GM23248 (cell line): ENCODE data around the gene PRDM16. TPM values are rescaled to one million over a fixed set of nuclear protein-coding genes. Genes with fewer than 3 reads are reported as not detected.

Experiments
- DNase-seq: peaks from one replicate; pipeline ENCODE4 v3.0.0-alpha.2; 2015
- H2AFZ ChIP-seq: fragments of 200-600 bp; sonication (generic); 2 replicates; pipeline ENCODE4 v1.6.1; 2016; ENCODE audit warnings: antibody characterized with exemption
- H3F3A ChIP-seq: fragments of 200-600 bp; sonication (generic); 2 replicates; pipeline ENCODE4 v1.6.1; 2016; ENCODE audit warnings: mild to moderate bottlenecking, antibody characterized with exemption, mixed run types; ENCODE audit not compliant: insufficient read depth
- H3K27ac ChIP-seq: fragments of 200-600 bp; sonication (generic); 2 replicates; pipeline ENCODE4 v1.5.1; 2016; ENCODE audit warnings: mild to moderate bottlenecking
- H3K27me3 ChIP-seq: fragments of 200-600 bp; sonication (generic); replicated peaks from 2 replicates; pipeline ENCODE4 v1.6.1; 2016; ENCODE audit warnings: mild to moderate bottlenecking; ENCODE audit not compliant: insufficient read depth
- H3K36me3 ChIP-seq: fragments of 200-600 bp; sonication (generic); 2 replicates; pipeline ENCODE4 v1.6.1; 2016; ENCODE audit warnings: low read depth, mild to moderate bottlenecking
- H3K4me1 ChIP-seq: fragments of 200-600 bp; sonication (generic); 2 replicates; pipeline ENCODE4 v1.6.1; 2016; ENCODE audit warnings: mild to moderate bottlenecking; ENCODE audit not compliant: insufficient read depth
- H3K4me2 ChIP-seq: fragments of 200-600 bp; sonication (generic); one replicate; pipeline ENCODE4 v1.6.1; 2016; ENCODE audit warnings: mild to moderate bottlenecking; ENCODE audit not compliant: unreplicated experiment
- H3K4me3 ChIP-seq: fragments of 200-600 bp; sonication (generic); 2 replicates; pipeline ENCODE4 v1.5.1; 2016; ENCODE audit warnings: mild to moderate bottlenecking
- H3K79me2 ChIP-seq: fragments of 200-600 bp; sonication (generic); 2 replicates; pipeline ENCODE4 v1.6.1; 2016; ENCODE audit warnings: mild to moderate bottlenecking; ENCODE audit not compliant: insufficient read depth
- H3K9ac ChIP-seq: fragments of 200-600 bp; sonication (generic); 2 replicates; pipeline ENCODE4 v1.6.1; 2016; ENCODE audit warnings: mild to moderate bottlenecking
- H3K9me2 ChIP-seq: fragments of 200-600 bp; sonication (generic); 2 replicates; pipeline ENCODE4 v1.6.1; 2016; ENCODE audit warnings: mixed run types, mild to moderate bottlenecking, moderate library complexity; ENCODE audit not compliant: insufficient read depth
- H3K9me3 ChIP-seq: fragments of 200-600 bp; sonication (generic); one replicate; pipeline ENCODE4 v1.6.1; 2017; ENCODE audit warnings: low read depth
- H4K20me1 ChIP-seq: fragments of 200-600 bp; sonication (generic); 2 replicates; pipeline ENCODE4 v1.6.0; 2016; ENCODE audit not compliant: insufficient read depth
- EZH2 ChIP-seq: fragments of 200-600 bp; sonication (generic); IDR thresholded peaks from 2 replicates; pipeline ENCODE4 v1.6.1; 2018; ENCODE audit warnings: antibody characterized with exemption, mild to moderate bottlenecking; ENCODE audit not compliant: insufficient read depth, poor library complexity, severe bottlenecking
- EZH2phosphoT487 ChIP-seq: fragments of 200-600 bp; sonication (generic); IDR thresholded peaks from 2 replicates; pipeline ENCODE4 v1.6.1; 2018; ENCODE audit warnings: antibody characterized with exemption, moderate library complexity, mild to moderate bottlenecking, low read depth; ENCODE audit not compliant: insufficient read depth
- WGBS, 2 experiments: methylation state at CpG; one replicate each; pipeline ENCODE4 v1.1.6; 2015 to 2017; ENCODE audit warnings: low lambda C conversion rate in 2 of 2, low coverage in 1 of 2; ENCODE audit errors: missing lambda C conversion rate in 2 of 2; 5-methylcytosine and 5-hydroxymethylcytosine counted together
- in situ Hi-C: fragments of 300-500 bp; cut with MboI; formaldehyde crosslinking; loops from 2 replicates; pipeline ENCODE4 v1.15.0; 2020
- polyA plus RNA-seq: library from polyadenylated mRNA; unstranded; fragments of >200 nt; fragmentation: Nextera tagmentation; extraction: Ambion mirVana; gene quantifications from 2 replicates; pipeline ENCODE4 v1.2.1, GENCODE V29; 2016
- total RNA-seq: library from RNA; depleted of rRNA; stranded (reverse); fragments of >200 nt; shearing (Covaris generic); gene quantifications from 2 replicates; pipeline ENCODE4 v1.2.3, GENCODE V29; 2014

PRDM16 gene
- total and polyA plus RNA-seq, 2 experiments from 2014 or later = 0.18 TPM; not detected in 1

DNA sequence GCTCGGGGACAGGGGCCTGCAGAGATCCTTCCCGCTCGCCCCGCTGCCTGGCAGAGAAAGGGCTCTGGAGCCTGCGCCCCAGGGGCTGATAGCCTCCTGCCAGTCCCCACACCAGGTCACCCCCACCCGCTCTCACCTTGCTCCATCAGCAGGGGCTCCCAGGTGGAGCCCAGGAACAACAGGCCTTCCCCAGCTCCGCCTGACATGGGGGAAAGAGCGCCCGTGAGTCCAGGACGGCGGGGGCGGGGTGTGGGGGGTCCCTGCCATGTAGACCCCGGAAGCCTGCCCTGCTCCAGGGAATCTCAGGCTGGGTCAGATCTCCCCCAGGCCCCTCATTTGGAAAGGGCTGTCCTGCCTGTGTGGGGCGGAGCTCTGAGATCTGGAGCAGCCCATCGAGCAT is 166.5 kb downstream of the PRDM16 start:
- Histone ChIP-seq H3K4me3 (no peak overlapping the region), H2AFZ (no peak overlapping the region), H3F3A (no peaks in the 10 kb centered on the region), H4K20me1 (no peaks in the 10 kb centered on the region), H3K9me3 (no peaks in the 10 kb centered on the region), H3K9ac (no peak overlapping the region), H3K27ac (no peak overlapping the region), H3K27me3 (peaks cover 7% of the 10 kb centered on the region; the same call in 1 of the 2 replicates), H3K9me2 (no peaks in the 10 kb centered on the region), H3K4me2 (no peak overlapping the region), H3K36me3 (no peaks in the 10 kb centered on the region), H3K4me1 (no peaks in the 10 kb centered on the region), H3K79me2 (no peaks in the 10 kb centered on the region)
- WGBS, 2 experiments = 68% methylated on average over 8 to 15 of the region's 15 CpGs
- in situ Hi-C loops = no loop called here
- TF ChIP-seq EZH2phosphoT487 (no peak), EZH2 (no peak)
- DNase-seq = no peak

DNA sequence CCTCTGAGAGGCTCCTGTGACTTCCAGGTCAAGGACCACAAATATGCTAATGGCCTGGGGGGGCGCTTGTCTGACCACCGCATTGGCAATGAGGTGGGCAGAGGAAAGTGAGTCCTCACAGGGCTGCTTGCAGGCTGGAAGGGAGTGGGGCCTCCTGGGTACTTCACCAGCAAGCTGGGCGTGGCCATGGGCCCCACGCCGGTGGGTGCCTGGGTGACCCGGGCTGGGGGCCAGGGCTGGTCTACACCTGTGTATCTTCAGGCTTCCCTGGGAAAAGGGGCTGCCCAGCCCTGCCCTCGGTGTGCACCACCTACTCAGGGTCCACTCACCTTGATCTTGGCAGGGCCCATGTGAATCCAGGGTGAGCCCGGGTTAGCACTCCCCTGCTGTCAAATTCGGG is 167.4 kb downstream of the PRDM16 start:
- no peaks in the 10 kb centered on the region for H3F3A ChIP-seq
- H3K9me3 ChIP-seq = no peaks in the 10 kb centered on the region
- H3K4me1 ChIP-seq = no peaks in the 10 kb centered on the region
- no peaks in the 10 kb centered on the region for H3K36me3 ChIP-seq
- DNase-seq = no peak
- in situ Hi-C loops = no loop called here
- no peak overlapping the region for H3K4me3 ChIP-seq
- no peak overlapping the region for H2AFZ ChIP-seq
- peaks cover 16% of the 10 kb centered on the region; the same call in 1 of the 2 replicates for H3K27me3 ChIP-seq
- TF ChIP-seq EZH2phosphoT487 (no peak), EZH2 (no peak)
- no peak overlapping the region for H3K9ac ChIP-seq
- no peaks in the 10 kb centered on the region for H4K20me1 ChIP-seq
- no peaks in the 10 kb centered on the region for H3K79me2 ChIP-seq
- no peaks in the 10 kb centered on the region for H3K9me2 ChIP-seq
- no peak overlapping the region for H3K27ac ChIP-seq
- H3K4me2 ChIP-seq = no peak overlapping the region
- 46 to 60% methylated on average over 9 of the region's 9 CpGs for WGBS, 2 experiments

DNA sequence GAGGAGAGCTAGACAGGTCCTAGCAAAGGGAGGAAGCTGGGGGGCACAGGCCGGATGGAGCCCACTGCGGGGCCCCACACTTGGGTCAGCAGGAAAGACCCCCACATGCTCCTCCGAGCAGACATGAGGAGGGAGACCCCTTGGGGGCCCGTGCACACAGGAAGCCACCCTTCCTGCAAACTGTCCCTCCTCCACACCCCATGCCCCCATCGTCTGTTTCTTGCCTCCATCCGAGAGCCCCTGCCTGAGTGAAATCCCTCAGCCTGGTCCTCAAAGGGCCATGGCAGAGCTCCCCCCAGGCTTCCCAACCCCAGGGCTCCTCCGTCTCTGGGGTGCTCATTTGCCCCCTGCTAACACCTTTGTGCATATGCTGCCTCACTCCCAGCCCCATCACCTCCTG is 168.0 kb downstream of the PRDM16 start:
- DNase-seq = no peak
- Histone ChIP-seq H3F3A (no peaks in the 10 kb centered on the region), H3K36me3 (no peaks in the 10 kb centered on the region), H3K4me2 (no peak overlapping the region), H3K79me2 (no peaks in the 10 kb centered on the region), H3K4me3 (no peak overlapping the region), H2AFZ (no peak overlapping the region), H3K9me3 (no peaks in the 10 kb centered on the region), H3K9ac (no peak overlapping the region), H4K20me1 (no peaks in the 10 kb centered on the region), H3K27me3 (peaks cover 16% of the 10 kb centered on the region; the same call in 1 of the 2 replicates), H3K4me1 (no peaks in the 10 kb centered on the region), H3K27ac (no peak overlapping the region), H3K9me2 (no peaks in the 10 kb centered on the region)
- WGBS, 2 experiments = 58 to 73% methylated on average over 6 to 7 of the region's 7 CpGs
- in situ Hi-C loops = no loop called here
- no peak for TF ChIP-seq EZH2phosphoT487
- no peak for TF ChIP-seq EZH2

DNA sequence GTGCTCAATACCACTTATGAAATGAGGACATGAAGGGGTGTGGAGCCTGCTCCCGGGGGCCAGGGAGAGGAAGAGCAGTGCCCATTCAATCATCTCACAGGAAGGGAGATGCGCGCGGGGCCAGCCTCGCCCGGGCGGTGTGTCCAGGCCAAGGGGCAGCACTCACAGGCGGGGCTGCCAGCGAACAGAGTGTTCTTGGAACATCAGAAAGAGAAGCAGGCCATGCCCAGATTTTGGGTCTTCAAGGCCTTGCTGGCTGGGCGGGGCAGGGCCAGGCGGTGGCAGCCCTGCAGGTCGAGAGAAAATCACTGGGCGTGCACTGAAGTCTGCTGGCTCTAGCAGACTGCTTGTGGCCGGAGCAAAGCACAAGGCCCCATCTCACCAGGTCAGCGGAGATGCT is 168.6 kb downstream of the PRDM16 start:
- H3K27ac ChIP-seq = no peak overlapping the region
- no peaks in the 10 kb centered on the region for H3K79me2 ChIP-seq
- no peak for TF ChIP-seq EZH2phosphoT487
- TF ChIP-seq EZH2 = no peak
- peaks cover 19% of the 10 kb centered on the region; the same call in 1 of the 2 replicates for H3K27me3 ChIP-seq
- in situ Hi-C loops = no loop called here
- no peaks in the 10 kb centered on the region for H3K9me3 ChIP-seq
- no peaks in the 10 kb centered on the region for H3K36me3 ChIP-seq
- no peak overlapping the region for H3K4me3 ChIP-seq
- no peak for DNase-seq
- H3F3A ChIP-seq = no peaks in the 10 kb centered on the region
- H2AFZ ChIP-seq = no peak overlapping the region
- no peaks in the 10 kb centered on the region for H3K4me1 ChIP-seq
- H3K4me2 ChIP-seq = no peak overlapping the region
- H3K9ac ChIP-seq = no peak overlapping the region
- 79 to 82% methylated on average over 15 of the region's 15 CpGs for WGBS, 2 experiments
- H4K20me1 ChIP-seq = no peaks in the 10 kb centered on the region
- H3K9me2 ChIP-seq = no peaks in the 10 kb centered on the region

DNA sequence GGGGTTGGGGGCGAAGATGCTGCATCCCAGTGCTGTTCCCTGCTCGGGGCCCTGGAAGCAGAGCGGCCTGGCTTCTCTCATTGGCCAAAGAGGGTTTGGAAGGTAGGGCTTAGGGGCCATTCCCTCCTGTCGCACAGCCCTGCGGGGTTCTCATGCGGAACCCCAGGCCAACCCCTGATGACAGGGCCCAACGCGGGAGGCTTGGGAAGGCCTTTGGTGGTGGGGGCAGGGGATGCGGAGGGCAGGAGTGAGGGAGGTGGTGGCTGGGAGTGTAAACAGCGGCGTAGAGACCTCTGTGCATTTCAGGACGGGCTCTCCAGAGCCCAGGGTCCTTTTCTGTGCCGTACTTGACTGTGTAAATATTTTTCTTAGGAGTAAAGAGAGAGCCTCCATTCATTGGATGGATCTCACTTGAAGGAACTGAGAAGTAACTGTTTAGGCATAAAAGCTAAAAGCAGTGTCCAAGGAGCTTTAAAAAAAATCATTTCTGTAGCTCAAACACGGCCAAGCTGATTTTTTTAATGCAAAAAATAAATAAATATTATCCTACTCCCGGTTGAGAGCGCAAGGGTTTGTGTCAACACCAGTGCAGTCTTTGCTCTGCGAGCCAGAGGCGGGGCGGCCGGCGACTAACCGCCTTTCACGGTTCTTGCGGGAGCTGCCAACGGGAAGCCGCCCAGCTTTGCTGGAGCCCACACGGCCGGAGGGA is 169.1 kb downstream of the PRDM16 start:
- H2AFZ ChIP-seq = no peak overlapping the region
- 75 to 78% methylated on average over 26 to 28 of the region's 28 CpGs for WGBS, 2 experiments
- H3K9me2 ChIP-seq = no peaks in the 10 kb centered on the region
- no peak overlapping the region for H3K4me3 ChIP-seq
- H3K27ac ChIP-seq = no peak overlapping the region
- H3K4me2 ChIP-seq = no peak overlapping the region
- no peak overlapping the region for H3K9ac ChIP-seq
- in situ Hi-C loops = no loop called here
- H3K36me3 ChIP-seq = no peaks in the 10 kb centered on the region
- DNase-seq = no peak
- TF ChIP-seq EZH2phosphoT487 (no peak), EZH2 (no peak)
- H3K27me3 ChIP-seq = peaks cover 19% of the 10 kb centered on the region; the same call in 1 of the 2 replicates
- H3K4me1 ChIP-seq = no peaks in the 10 kb centered on the region
- no peaks in the 10 kb centered on the region for H3K79me2 ChIP-seq
- H3F3A ChIP-seq = no peaks in the 10 kb centered on the region
- no peaks in the 10 kb centered on the region for H3K9me3 ChIP-seq
- no peaks in the 10 kb centered on the region for H4K20me1 ChIP-seq
